ENCODE measurements around the gene TACC2. TPM values are rescaled to one million over a fixed set of nuclear protein-coding genes. Genes with fewer than 3 reads are reported as not detected.

TACC2 gene
- total RNA-seq, 1 donor from 2014 or later = 22.0 TPM

- TF ChIP-seq, protein P1, sequence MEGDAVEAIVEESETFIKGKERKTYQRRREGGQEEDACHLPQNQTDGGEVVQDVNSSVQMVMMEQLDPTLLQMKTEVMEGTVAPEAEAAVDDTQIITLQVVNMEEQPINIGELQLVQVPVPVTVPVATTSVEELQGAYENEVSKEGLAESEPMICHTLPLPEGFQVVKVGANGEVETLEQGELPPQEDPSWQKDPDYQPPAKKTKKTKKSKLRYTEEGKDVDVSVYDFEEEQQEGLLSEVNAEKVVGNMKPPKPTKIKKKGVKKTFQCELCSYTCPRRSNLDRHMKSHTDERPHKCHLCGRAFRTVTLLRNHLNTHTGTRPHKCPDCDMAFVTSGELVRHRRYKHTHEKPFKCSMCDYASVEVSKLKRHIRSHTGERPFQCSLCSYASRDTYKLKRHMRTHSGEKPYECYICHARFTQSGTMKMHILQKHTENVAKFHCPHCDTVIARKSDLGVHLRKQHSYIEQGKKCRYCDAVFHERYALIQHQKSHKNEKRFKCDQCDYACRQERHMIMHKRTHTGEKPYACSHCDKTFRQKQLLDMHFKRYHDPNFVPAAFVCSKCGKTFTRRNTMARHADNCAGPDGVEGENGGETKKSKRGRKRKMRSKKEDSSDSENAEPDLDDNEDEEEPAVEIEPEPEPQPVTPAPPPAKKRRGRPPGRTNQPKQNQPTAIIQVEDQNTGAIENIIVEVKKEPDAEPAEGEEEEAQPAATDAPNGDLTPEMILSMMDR (IDR thresholded peaks at IDR 0.05; ENCODE audit: insufficient read depth, low read depth, low read length) = no peak
- no peak for TF ChIP-seq EZH2 (IDR thresholded peaks at IDR 0.05; ENCODE audit: insufficient read depth, low read length)
- peak overlapping the region; percentile 69 for H3K4me2 ChIP-seq (ENCODE audit: low read length)
- H4K20me1 ChIP-seq (ENCODE audit: insufficient read depth, low read length) = peaks cover 42% of the 10 kb centered on the region
- H3K4me1 ChIP-seq (ENCODE audit: insufficient read depth, low read length) = peaks cover 20% of the 10 kb centered on the region
- H3K4me3 Mint-ChIP-seq (ENCODE audit: unreplicated experiment) = peak overlapping the region; percentile 4
- no peaks in the 10 kb centered on the region for H3K9me3 ChIP-seq (ENCODE audit: insufficient read depth, low read depth, low read length)
- H3K27me3 Mint-ChIP-seq (ENCODE audit: low read depth, unreplicated experiment) = no peaks in the 10 kb centered on the region
- FAIRE-seq (no peak), DNase-seq (ENCODE audit: low read depth) (peak; percentile 67)
- H3K4me1 Mint-ChIP-seq (ENCODE audit: low read depth, unreplicated experiment) = peaks cover 31% of the 10 kb centered on the region
- no peaks in the 10 kb centered on the region for H3K36me3 ChIP-seq (ENCODE audit: insufficient read depth, low read length)
- peak overlapping the region; percentile 44 for H3K27ac ChIP-seq (ENCODE audit: low read depth, low read length)
- H3K9ac ChIP-seq (ENCODE audit: low read length) = peak overlapping the region; percentile 2
- peak overlapping the region; percentile 15 for H3K4me3 ChIP-seq (ENCODE audit: insufficient read depth, low read depth, low read length)
- H3K36me3 Mint-ChIP-seq (ENCODE audit: low read depth, unreplicated experiment) = peaks cover under 1% of the 10 kb centered on the region
- H2AFZ ChIP-seq (ENCODE audit: low read depth, low read length) = no peak overlapping the region
- H3K9me3 Mint-ChIP-seq (ENCODE audit: unreplicated experiment) = no peaks in the 10 kb centered on the region
- H3K27me3 ChIP-seq (ENCODE audit: insufficient read depth, low read length) = no peaks in the 10 kb centered on the region
- peaks cover 45% of the 10 kb centered on the region for H3K79me2 ChIP-seq (ENCODE audit: insufficient read depth, low read length)
- H3K27ac Mint-ChIP-seq (ENCODE audit: unreplicated experiment) = peak overlapping the region; percentile 82
Measured at GRCh38 chr10:122128357-122128756, 139.4 kb downstream of the TACC2 start.

DNA sequence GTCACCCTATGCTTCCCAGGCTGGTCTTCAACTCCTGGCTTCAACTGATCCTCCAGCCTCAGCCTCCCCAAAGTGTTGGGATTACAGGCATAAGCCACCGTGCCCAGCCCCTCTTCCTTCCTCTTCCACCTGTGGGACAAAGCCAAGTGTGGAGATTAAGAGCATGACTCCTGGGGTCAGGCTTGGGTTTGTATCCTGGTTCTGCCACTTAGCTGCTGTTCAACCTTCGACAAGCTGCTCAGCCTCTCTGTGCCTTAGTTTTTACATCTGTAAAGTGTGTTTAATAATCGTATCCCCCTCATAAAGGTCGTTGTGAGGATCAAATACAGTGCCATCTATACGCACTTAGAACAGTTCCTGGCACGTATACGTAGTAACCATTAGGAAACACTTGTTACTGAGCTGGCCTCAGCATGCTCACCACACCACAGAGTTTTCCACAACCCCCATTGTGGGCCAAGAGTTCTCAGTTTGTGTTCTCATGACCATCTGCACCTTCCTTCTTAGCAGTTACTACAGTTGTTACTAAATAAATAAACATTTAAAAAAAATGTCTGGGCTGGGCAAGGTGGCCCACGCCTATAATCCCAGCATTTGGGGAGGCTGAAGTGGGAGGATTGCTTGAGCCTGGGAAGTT, 141.6 kb downstream of the TACC2 start:
- Histone ChIP-seq H3K9me3 (ENCODE audit: insufficient read depth, low read depth, low read length) (no peaks in the 10 kb centered on the region), H3K27ac (ENCODE audit: low read depth, low read length) (no peak overlapping the region), H3K4me3 (ENCODE audit: insufficient read depth, low read depth, low read length) (no peak overlapping the region), H3K4me1 (ENCODE audit: insufficient read depth, low read length) (peaks cover 20% of the 10 kb centered on the region), H3K36me3 (ENCODE audit: insufficient read depth, low read length) (no peaks in the 10 kb centered on the region), H4K20me1 (ENCODE audit: insufficient read depth, low read length) (peaks cover 51% of the 10 kb centered on the region), H3K27me3 (ENCODE audit: insufficient read depth, low read length) (no peaks in the 10 kb centered on the region), H3K79me2 (ENCODE audit: insufficient read depth, low read length) (peaks cover 37% of the 10 kb centered on the region), H2AFZ (ENCODE audit: low read depth, low read length) (no peak overlapping the region), H3K9ac (ENCODE audit: low read length) (no peak overlapping the region), H3K4me2 (ENCODE audit: low read length) (no peak overlapping the region)
- H3K36me3 Mint-ChIP-seq (ENCODE audit: low read depth, unreplicated experiment) = peaks cover 7% of the 10 kb centered on the region
- FAIRE-seq (no peak), DNase-seq (ENCODE audit: low read depth) (no peak)
- TF ChIP-seq, protein P1 (IDR thresholded peaks at IDR 0.05; ENCODE audit: insufficient read depth, low read depth, low read length) = no peak
- no peak for TF ChIP-seq EZH2 (IDR thresholded peaks at IDR 0.05; ENCODE audit: insufficient read depth, low read length)
- H3K27ac Mint-ChIP-seq (ENCODE audit: unreplicated experiment) = no peak overlapping the region
- peaks cover 31% of the 10 kb centered on the region for H3K4me1 Mint-ChIP-seq (ENCODE audit: low read depth, unreplicated experiment)
- H3K4me3 Mint-ChIP-seq (ENCODE audit: unreplicated experiment) = no peak overlapping the region
- H3K9me3 Mint-ChIP-seq (ENCODE audit: unreplicated experiment) = no peaks in the 10 kb centered on the region
- no peaks in the 10 kb centered on the region for H3K27me3 Mint-ChIP-seq (ENCODE audit: low read depth, unreplicated experiment)

DNA sequence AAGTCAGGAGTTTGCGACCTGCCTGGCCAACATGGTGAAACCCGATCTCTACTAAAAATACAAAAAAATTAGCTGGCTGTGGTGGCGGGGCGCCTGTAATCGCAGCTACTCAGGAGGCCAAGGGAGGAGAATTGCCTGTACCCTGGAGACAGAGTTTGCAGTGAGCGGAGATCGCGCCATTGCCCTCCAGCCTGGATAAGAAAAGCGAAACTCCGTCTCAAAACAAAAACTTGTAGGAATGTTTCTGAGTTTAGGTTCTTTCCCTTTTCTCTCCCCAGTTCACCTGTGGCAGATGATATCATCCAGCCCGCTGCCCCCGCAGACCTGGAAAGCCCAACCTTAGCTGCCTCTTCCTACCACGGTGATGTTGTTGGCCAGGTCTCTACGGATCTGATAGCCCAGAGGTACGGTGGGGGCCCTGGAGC, 143.4 kb downstream of the TACC2 start:
- H3K27ac Mint-ChIP-seq (ENCODE audit: unreplicated experiment) = no peak overlapping the region
- no peak overlapping the region for H3K4me3 ChIP-seq (ENCODE audit: insufficient read depth, low read depth, low read length)
- H3K9me3 ChIP-seq (ENCODE audit: insufficient read depth, low read depth, low read length) = no peaks in the 10 kb centered on the region
- FAIRE-seq = no peak
- H3K27me3 Mint-ChIP-seq (ENCODE audit: low read depth, unreplicated experiment) = no peaks in the 10 kb centered on the region
- H2AFZ ChIP-seq (ENCODE audit: low read depth, low read length) = no peak overlapping the region
- TF ChIP-seq, protein P1 (IDR thresholded peaks at IDR 0.05; ENCODE audit: insufficient read depth, low read depth, low read length) = no peak
- TF ChIP-seq EZH2 (IDR thresholded peaks at IDR 0.05; ENCODE audit: insufficient read depth, low read length) = no peak
- H3K36me3 ChIP-seq (ENCODE audit: insufficient read depth, low read length) = no peaks in the 10 kb centered on the region
- no peak overlapping the region for H3K4me3 Mint-ChIP-seq (ENCODE audit: unreplicated experiment)
- peaks cover 12% of the 10 kb centered on the region for H3K4me1 ChIP-seq (ENCODE audit: insufficient read depth, low read length)
- peaks cover 7% of the 10 kb centered on the region for H3K36me3 Mint-ChIP-seq (ENCODE audit: low read depth, unreplicated experiment)
- H3K9ac ChIP-seq (ENCODE audit: low read length) = no peak overlapping the region
- H3K9me3 Mint-ChIP-seq (ENCODE audit: unreplicated experiment) = no peaks in the 10 kb centered on the region
- H4K20me1 ChIP-seq (ENCODE audit: insufficient read depth, low read length) = peaks cover 49% of the 10 kb centered on the region
- H3K27me3 ChIP-seq (ENCODE audit: insufficient read depth, low read length) = no peaks in the 10 kb centered on the region
- peaks cover 21% of the 10 kb centered on the region for H3K4me1 Mint-ChIP-seq (ENCODE audit: low read depth, unreplicated experiment)
- peaks cover 42% of the 10 kb centered on the region for H3K79me2 ChIP-seq (ENCODE audit: insufficient read depth, low read length)
- H3K4me2 ChIP-seq (ENCODE audit: low read length) = no peak overlapping the region
- DNase-seq (ENCODE audit: low read depth) = no peak
- no peak overlapping the region for H3K27ac ChIP-seq (ENCODE audit: low read depth, low read length)

Data from astrocyte (in vitro differentiated cells and primary cell).